ENCODE data around the gene PTGDR2. TPM values are rescaled to one million over a fixed set of nuclear protein-coding genes. Genes with fewer than 3 reads are reported as not detected.

Gene PTGDR2
- total RNA-seq, 1 donor from 2014 or later: 0.25 TPM

DNA sequence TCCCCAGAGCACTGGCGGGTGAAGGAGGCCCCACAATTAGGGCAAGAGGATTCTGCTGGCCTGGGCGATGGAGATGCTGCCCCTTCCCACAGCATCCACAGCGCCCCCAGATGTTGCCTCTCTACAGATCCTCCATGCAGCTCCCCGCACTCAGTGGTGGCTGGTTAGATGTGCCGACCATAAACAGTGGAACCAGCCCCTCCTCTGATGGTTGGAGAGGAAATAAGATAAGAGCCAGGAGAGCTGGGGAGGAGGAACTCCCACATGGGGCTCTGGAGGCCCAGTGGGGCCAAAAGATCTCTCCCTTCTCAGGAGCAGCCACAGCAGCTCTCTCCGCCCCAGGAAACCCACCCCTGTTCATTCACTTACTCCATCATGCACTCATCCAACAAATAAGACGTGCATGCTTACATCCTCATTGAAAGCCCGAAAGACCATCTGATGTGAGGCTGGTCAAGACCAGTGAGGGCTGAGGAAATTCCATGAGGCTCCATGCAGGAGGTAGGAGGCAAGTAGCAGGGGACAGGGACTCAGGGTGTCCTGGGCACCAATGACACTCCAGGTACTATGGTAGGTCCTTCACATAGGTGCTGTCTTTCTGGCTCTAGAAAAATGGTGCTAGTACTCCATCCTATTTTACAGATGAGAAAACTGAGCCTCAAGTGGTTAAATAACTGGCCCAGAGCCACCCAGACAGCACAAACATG is 1.5 kb downstream of the PTGDR2 start:
- intact Hi-C loops (cut with DNase I): no loop called here
- Histone ChIP-seq H3K27me3 (no peaks in the 10 kb centered on the region), H3K9me3 (no peaks in the 10 kb centered on the region), H3K4me1 (no peaks in the 10 kb centered on the region), H3K4me3 (no peak overlapping the region), H3K36me3 (peaks cover 0 to 21% of the 10 kb centered on the region in 2 donors), H3K27ac (no peak overlapping the region)
- DNase-seq (ENCODE audit: extremely low spot score in 2 of 2): no peak
- no peak for TF ChIP-seq POLR2AphosphoS5 (IDR thresholded peaks at IDR 0.05; ENCODE audit: insufficient read depth in 1 of 2, low read depth in 1 of 2)
- TF ChIP-seq CTCF (IDR thresholded peaks at IDR 0.05): no peak
- TF ChIP-seq POLR2A (IDR thresholded peaks at IDR 0.05): no peak

GRCh38 chr11:60852982-60853950 is 2.5 kb downstream of the PTGDR2 start:
- no peak for TF ChIP-seq CTCF (IDR thresholded peaks at IDR 0.05)
- TF ChIP-seq POLR2AphosphoS5 (IDR thresholded peaks at IDR 0.05; ENCODE audit: insufficient read depth in 1 of 2, low read depth in 1 of 2): no peak
- Histone ChIP-seq H3K4me3 (no peak overlapping the region), H3K27me3 (no peaks in the 10 kb centered on the region), H3K9me3 (no peaks in the 10 kb centered on the region), H3K27ac (no peak overlapping the region), H3K36me3 (peaks cover 0 to 31% of the 10 kb centered on the region in 2 donors), H3K4me1 (no peaks in the 10 kb centered on the region)
- DNase-seq (ENCODE audit: extremely low spot score in 2 of 2): no peak
- intact Hi-C loops (cut with DNase I): no loop called here

DNA sequence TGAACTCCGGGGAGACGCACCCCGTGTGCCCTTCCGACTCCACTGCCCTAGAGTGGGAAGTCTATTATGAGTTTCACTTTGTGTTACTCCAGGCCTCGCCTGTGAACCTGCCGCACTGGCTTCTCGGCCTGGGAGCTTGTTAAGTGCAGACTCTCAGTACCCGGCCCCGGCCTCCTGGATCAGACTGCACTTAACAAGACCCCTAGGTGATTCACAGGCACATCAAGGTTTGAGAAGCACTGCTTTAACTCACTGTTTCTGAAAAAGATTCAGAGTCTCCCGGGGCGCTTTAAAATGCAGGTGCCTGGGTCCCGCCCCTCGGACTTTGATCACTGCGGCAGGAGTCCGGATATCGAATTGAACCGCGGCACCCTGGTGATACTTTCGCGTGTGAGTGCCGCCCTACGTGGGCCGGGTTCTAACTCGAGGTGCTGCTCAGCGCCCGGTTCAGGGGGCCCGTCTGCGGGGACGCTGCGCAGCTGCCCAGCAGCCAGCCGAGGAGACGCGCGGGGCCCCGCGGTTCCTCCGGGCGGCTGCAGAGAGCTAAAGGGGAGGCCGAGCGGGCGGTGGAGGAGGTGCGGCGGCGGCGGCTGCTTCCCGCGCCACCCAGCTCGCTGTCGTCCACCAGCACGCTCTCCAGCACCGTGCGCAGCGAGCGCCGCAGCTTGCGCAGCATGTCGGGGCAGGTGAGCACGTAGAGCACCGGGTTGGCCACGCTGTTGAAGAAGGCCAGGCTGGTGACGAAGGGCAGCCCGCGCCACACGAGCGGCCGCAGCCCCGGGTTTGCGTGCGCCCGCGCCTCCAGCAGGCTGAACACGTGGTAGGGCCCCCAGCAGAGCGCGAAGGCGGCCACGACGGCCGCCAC is 3.4 kb downstream of the PTGDR2 start:
- Histone ChIP-seq H3K27ac (no peak overlapping the region), H3K4me1 (no peaks in the 10 kb centered on the region), H3K9me3 (no peaks in the 10 kb centered on the region), H3K4me3 (no peak overlapping the region), H3K36me3 (peaks cover 0 to 38% of the 10 kb centered on the region in 2 donors), H3K27me3 (no peaks in the 10 kb centered on the region)
- TF ChIP-seq CTCF (IDR thresholded peaks at IDR 0.05) (no peak), POLR2A (IDR thresholded peaks at IDR 0.05) (no peak), POLR2AphosphoS5 (IDR thresholded peaks at IDR 0.05; ENCODE audit: insufficient read depth in 1 of 2, low read depth in 1 of 2) (no peak)
- no peak for DNase-seq (ENCODE audit: extremely low spot score in 2 of 2)
- intact Hi-C loops (cut with DNase I): no loop called here

GRCh38 chr11:60851327-60852104 is 4.2 kb downstream of the PTGDR2 start:
- TF ChIP-seq POLR2AphosphoS5 (IDR thresholded peaks at IDR 0.05; ENCODE audit: insufficient read depth in 1 of 2, low read depth in 1 of 2) (no peak), CTCF (IDR thresholded peaks at IDR 0.05) (no peak), POLR2A (IDR thresholded peaks at IDR 0.05) (no peak)
- Histone ChIP-seq H3K4me1 (no peaks in the 10 kb centered on the region), H3K27ac (no peak overlapping the region), H3K27me3 (no peaks in the 10 kb centered on the region), H3K36me3 (peaks cover 0 to 38% of the 10 kb centered on the region in 2 donors), H3K9me3 (no peaks in the 10 kb centered on the region), H3K4me3 (no peak overlapping the region)
- no peak for DNase-seq (ENCODE audit: extremely low spot score in 2 of 2)
- intact Hi-C loops (cut with DNase I): no loop called here

Measured in vagina (tissue), 2 donors.